ENCODE measurements around the gene FTO.

GRCh38 chr16:54123766-54124165 lies 419.8 kb downstream of the FTO start:
- TF ChIP-seq CTCF (IDR thresholded peaks at IDR 0.05): no peak
- no peak for TF ChIP-seq POLR2A (IDR thresholded peaks at IDR 0.05)

Measured in thyroid gland (tissue), 4 donors.